HG02763 (cell line): ENCODE measurements around the gene XXYLT1.

Experiments
- ATAC-seq: cut with Tn5 transposase; IDR thresholded peaks from one replicate; pipeline ENCODE4 v1.9.1; 2021; ENCODE audit warnings: mild to moderate bottlenecking, moderate library complexity; ENCODE audit not compliant: unreplicated experiment

Gene XXYLT1

GRCh38 chr3:195251336-195252065, 19.5 kb downstream of the XXYLT1 start:
- no peak for ATAC-seq

GRCh38 chr3:195250473-195251251, 20.3 kb downstream of the XXYLT1 start:
- ATAC-seq = no peak

DNA sequence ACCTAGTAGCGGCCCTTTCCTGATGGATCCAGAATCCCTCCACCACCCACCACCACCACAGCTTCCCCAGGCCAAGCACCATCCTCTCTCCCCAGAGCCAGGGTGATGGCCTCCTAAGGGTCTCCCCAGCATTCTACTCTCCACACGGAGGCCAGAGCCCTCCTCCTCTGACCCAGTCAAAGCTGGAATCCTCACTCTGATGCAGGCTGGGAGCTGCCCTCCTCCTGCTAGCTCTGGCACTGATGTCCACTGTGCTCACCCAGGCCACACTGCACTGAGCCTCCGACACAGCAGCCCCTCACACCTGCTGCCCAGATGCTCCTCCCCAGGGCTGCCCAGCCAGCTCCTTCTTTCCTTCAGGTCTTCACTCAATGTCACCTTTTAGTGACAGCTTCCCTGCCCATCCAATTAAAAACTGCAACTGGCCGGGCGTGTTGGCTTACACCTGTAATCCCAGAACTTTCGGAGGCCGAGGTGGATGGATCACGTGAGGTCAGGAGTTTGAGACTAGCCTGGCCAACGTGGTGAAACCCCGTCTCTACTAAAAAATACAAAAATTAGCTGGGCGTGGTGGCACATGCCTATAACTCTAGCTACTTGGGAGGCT, 21.0 kb downstream of the XXYLT1 start:
- ATAC-seq = no peak

DNA sequence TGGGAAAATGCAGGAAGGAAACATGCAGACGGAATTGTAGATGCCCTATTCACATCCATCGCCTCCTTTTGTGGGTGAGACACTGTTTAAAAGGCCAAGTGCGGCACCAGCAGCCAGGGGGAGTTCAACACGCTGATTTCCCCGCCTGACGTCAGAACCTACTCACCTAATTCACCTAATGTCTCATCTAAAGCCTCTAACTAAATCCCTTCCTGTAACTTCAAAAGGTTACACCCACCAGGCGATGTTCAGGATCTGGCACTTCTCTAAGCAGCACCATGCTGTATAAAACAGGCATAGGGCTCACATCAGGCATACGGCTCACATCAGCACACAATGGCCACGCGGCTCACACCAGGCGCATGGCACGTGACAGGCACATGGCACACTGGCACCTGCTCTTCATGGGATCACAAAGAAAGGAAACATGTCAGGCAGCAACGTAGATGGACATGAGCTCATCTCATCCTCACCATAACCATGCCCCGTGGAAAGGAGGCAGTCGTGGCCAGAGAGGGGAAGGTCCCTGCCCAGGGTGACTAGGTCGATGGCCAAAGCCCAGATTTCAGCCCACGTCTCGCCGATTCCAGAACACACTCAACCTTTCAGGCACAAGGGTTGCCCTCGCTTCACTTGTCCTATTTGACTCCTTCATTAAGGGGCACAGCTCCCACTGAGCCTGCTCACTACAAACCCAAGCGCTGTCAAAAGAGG, 21.7 kb downstream of the XXYLT1 start:
- ATAC-seq = no peak

DNA sequence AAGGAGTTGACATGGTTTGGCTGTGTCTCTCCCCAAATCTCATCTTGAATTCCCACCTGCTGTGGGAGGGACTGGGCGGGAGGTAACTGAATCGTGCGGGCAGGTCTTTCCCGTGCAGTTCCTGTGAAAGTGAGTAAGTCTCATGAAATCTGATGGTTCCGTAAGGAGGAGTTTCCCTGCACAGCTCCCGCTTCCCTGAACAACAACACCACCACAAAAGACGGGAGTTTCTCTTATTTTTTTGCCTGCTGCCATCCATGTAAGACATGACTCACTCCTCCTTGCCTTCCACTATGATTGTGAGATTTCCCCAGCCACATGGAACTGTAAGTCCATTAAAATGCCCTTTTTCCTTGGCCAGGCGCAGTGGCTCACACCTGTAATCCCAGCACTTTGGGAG, 22.7 kb downstream of the XXYLT1 start:
- no peak for ATAC-seq

DNA sequence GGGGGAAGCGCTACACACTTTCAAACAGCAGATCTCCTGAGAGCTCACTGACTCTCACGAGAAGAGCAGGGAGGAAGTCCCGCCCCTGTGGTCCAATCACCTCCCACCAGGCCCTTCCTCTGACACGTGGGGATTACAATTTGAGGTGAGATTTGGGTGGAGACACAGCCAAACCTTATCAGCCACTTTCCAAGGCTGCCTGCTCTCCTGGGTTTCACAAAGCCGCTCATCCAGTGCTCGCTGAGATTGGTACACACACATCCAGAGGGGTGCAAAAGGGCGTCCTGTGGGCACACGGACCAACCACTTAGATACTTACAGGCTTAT, 23.1 kb downstream of the XXYLT1 start:
- ATAC-seq = no peak

GRCh38 chr3:195247086-195247862, 23.7 kb downstream of the XXYLT1 start:
- ATAC-seq = no peak

DNA sequence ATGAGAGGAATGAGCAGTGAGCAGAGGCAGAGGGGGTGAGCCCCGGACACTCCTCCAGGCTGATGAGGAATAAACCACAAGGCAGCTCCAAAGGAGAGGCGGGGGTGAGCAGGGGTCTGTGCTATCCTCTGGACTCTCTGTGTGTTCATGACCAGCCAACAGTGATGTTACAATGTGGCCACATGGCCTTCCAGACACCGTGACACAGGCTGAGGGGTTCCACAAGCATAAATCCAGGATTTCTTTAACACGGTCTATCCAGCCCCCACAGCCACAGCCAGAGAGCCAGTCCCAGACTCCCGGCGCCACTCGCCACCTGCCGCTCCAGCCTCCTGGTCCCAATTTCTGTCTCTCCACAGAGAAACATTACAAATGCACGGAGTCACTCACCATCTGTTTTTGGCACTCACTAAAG, 24.4 kb downstream of the XXYLT1 start:
- no peak for ATAC-seq

DNA sequence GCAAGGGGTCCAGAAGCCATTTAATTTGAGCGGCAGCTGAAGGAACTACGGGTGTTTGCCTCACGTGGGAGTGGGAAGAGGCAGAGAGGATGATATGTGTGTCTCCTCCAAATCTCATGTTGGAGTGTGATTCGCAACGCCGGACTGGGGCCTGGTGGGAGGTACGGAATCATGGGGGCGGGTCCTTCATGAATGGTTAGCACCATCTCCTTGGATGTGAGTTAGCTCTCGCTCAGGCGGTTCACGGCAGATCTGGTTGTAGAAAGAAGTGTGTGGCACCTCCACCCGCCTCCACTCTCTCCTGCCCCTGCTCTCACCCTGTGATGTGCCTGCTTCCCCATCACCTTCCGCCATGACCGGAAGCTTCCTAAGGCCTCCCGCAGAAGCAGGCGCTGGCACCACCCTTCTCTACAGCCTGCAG, 25.4 kb downstream of the XXYLT1 start:
- ATAC-seq = no peak

DNA sequence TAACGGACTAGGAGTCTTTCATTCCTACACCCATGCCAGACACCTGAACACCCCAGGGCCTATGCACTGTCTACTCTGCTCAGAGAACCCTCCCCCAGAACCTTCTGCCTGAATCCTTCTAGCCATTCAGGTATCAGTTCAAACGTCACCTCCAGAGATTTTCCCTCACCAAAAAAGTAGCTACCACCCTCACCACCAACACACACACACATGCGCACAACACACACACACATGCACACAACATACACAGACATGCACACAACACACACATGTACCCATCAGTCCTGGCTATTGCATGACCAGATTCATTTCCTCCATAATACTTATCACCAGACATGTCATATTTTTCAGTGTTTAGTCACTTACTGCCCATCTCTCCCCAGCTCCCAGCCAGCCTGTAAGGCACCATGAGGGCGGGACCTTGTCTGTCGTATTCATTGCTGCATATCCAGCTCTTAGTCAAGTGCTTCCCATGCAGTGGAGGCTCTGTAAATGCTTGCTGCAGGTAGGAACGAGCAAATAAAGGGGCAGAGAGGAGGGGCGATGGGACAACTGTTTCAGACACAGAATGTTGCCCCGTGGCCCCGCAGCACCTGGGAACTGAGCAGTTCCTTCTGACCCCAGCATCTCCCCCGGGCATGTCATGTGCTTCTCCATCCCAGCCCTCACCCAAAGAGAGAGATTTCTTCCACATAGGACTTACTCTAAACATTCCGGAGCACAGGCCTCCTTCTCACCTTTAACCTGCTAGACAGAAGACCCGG, 29.2 kb downstream of the XXYLT1 start:
- ATAC-seq = no peak

DNA sequence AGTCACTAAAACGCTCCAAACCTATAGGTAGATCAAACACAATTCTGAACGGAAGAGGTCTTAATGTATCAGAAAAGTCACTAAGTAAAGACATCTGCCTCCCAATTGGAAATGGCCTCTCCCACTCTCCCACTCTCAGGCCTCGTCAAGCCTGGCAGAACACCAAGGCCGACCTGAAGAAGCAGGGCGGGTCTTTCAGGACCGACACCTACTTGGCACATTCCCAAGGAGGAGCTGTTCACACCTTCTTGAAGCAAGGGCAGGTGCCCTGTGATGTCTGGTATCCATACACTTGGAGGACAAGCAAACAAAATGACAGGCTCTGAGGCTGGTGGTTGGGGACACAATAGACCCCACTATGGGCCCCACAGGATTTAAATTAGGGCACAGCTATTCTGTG, 30.0 kb downstream of the XXYLT1 start:
- no peak for ATAC-seq

DNA sequence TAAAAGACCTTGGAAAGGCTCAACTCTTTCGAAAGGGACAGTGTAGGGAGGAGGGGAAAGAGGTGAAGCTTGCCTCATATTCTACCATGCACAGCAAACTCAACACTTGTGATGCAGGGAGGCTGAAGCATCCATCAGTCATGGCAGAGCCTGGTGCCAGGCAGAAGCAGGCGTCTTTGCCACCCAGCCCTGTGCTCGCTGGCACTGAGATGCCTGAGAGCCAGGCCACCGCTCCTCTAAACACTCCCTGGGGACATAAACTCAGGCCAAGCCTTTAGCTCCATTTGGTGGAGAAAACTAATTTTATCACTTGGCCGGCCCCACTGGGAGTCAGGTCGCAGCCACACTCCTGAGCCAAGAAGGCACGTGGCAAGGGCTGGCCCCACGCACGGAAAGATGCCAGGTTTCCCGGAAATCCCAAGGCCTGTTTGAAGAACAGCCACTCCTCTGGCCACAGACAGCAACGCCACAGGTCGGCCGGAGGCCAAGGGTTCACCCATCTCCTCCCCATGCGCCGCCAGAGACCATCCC, 30.7 kb downstream of the XXYLT1 start:
- no peak for ATAC-seq

- ATAC-seq = no peak
Observed at GRCh38 chr3:195239121-195239520, 31.8 kb downstream of the XXYLT1 start.

DNA sequence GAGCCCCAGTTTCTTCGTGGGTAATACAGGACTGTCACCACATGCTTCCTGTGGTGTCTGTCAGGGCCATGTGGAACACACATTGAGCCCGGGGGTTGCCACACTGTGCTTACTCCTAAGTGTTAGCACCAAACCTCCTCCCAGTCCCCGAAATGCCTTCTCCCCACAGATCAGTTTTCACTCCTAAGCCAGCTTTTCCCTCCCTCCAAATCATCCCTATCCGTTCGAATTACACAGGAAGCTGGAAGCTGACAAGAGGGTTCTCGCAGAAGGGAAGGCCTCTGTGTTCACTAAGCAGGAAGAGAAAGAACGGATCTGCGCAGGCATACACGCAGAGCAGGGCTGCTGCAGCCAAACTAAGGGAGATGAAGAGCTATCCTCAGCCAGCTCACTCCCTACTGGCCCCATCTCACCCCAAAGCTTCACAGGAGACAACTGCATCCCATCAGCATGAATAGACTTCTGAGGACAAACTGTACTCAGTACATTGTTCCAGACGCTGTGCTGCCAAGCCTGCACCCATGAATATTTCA, 32.3 kb downstream of the XXYLT1 start:
- ATAC-seq = no peak

- no peak for ATAC-seq
Observed at GRCh38 chr3:195238081-195238571, 32.8 kb downstream of the XXYLT1 start.

DNA sequence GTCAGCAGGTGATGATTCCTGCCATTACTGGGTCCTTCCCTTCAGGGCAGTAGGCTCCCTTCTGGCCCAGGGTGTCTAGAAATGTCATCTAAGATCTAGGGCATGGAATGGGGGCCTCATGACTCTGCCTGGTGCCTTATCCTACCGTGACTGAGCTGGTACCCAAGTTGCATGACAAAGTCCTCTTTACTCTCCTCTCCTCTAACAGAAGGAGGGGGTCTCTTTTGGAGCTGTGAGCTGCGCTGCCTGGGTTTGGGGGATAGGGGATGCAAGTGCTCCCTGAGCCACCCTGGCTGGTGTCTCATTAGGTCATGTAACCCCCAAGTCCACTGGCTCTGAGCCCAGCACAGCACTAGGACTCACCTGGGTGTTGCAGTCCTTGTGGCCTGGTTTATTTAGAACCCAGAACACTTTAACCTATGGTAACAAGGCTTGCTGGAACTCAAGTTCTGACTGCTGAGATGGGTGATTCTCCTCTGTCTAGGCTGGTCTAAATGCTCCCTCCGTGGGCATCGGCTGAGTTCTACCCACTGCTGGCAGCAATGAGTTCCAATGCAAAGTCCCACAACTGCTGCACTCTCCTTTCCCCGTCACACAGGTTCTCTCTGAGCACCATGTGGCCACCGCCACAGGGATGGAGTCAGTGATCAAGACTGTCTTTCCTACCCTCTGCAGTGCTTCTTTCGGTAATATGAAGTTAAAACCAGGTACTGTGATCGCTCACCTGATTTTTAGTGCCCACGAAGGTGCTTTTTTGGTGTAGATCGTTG, 34.0 kb downstream of the XXYLT1 start:
- ATAC-seq = no peak

DNA sequence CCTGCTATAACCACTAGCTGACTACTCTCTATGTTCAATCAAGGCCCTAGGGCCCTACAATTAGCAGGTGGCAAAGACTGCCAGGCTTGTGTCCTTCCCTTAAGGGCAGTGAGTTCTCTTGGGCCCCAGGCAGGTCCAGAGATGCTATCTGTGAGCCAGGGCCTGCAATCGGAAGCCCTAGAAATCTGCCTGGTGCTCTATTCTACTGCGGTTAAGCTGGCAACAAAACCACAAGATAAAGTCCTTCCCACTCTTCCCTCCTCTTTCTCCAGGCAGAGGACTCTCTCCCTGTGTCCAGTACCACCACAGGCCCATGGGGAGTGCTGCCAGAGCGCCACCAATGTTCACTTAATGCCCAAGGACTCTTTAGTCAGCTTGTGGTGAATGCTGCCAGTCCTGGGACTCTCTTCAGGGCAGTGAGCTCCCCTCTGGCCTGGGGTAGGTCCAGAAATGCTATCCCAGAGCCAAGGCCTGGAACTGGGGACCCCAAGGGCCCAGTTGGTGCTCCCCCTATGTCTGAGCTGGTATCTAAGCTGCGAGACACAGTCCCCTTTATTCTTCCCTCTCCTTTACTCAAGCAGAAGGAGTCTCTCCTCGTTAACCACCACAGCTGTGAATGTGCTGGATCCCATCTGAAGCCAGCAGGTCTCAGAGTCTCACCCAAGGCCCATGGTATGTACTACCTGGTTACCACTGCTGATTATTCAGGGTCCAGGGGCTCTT, 34.7 kb downstream of the XXYLT1 start:
- ATAC-seq = no peak

GRCh38 chr3:195230244-195230643, 40.7 kb downstream of the XXYLT1 start:
- no peak for ATAC-seq
